ENCODE results near the gene PSMB3.
A peak's percentile ranks its signal among the peaks of the same experiment; 100 is the strongest.

The PSMB3 gene

DNA sequence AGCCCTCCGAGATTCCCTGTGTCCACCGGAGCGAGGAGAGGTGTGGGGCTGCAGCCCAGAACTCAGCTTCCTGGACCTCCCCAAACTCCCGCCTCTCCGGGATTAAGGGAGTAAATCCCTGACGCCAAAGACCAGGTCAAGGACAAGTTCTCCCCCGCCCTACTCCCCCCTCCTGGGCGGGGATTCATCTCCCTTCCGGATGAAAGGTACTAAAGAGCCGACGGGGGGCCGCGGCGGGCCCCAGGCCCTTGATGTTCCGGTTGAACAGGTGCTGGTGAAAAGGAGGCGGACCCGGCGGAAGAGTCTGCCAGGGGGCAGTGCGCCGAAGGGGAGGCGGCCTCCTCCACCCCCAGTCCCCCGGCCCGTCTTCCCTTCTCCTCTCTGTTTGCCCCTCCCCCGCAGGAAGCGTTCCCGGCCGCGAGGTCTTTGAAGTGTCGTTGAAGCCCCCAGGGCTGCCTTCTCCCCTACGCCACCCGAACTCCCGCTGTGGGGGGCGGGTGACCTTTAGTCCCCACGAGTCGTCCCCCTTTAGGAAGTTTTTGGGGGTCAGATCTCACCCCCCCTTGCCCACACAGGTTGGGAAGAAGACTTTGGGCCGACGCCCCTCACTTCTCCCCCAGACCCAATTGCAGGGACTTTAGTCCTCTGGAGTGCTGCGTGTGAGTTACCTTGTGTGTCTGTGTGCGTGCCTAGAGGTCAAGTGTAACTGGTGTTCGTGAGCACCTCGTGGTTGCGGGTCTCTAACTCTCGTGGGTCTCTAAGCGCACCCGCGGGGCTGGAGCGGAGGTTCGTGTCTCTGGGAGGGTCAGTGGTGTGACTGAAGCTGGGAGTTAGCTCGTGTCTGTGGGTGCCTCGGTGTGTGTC lies 48.6 kb upstream of the PSMB3 start (continued):
- TF ChIP-seq, protein P1, sequence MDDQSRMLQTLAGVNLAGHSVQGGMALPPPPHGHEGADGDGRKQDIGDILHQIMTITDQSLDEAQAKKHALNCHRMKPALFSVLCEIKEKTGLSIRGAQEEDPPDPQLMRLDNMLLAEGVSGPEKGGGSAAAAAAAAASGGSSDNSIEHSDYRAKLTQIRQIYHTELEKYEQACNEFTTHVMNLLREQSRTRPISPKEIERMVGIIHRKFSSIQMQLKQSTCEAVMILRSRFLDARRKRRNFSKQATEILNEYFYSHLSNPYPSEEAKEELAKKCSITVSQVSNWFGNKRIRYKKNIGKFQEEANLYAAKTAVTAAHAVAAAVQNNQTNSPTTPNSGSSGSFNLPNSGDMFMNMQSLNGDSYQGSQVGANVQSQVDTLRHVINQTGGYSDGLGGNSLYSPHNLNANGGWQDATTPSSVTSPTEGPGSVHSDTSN (CRISPR knock-in tag; IDR thresholded peaks at IDR 0.05), result no peak
- TF ChIP-seq KLF9 (tag by site-specific recombination; IDR thresholded peaks at IDR 0.05; ENCODE audit: low read depth), result peak; percentile 77
- TF ChIP-seq ZNF558 (tag by site-specific recombination; IDR thresholded peaks at IDR 0.05), result no peak
- TF ChIP-seq SETDB1 (IDR thresholded peaks at IDR 0.05; ENCODE audit: insufficient read length, low read length), result no peak
- no peak for TF ChIP-seq ZNF221 (tag by site-specific recombination; IDR thresholded peaks at IDR 0.05; ENCODE audit: borderline replicate concordance)
- peak; percentile 56 for TF ChIP-seq ZXDB (tag by site-specific recombination; IDR thresholded peaks at IDR 0.05)
- peak; percentile 92 for TF ChIP-seq ZEB2 (tag by site-specific recombination; IDR thresholded peaks at IDR 0.05)
- TF ChIP-seq, protein P2, sequence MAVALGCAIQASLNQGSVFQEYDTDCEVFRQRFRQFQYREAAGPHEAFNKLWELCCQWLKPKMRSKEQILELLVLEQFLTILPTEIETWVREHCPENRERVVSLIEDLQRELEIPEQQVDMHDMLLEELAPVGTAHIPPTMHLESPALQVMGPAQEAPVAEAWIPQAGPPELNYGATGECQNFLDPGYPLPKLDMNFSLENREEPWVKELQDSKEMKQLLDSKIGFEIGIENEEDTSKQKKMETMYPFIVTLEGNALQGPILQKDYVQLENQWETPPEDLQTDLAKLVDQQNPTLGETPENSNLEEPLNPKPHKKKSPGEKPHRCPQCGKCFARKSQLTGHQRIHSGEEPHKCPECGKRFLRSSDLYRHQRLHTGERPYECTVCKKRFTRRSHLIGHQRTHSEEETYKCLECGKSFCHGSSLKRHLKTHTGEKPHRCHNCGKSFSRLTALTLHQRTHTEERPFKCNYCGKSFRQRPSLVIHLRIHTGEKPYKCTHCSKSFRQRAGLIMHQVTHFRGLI (tag by site-specific recombination; IDR thresholded peaks at IDR 0.05), result no peak
- TF ChIP-seq REPIN1 (tag by site-specific recombination; IDR thresholded peaks at IDR 0.05; ENCODE audit: low read depth), result no peak
- TF ChIP-seq ZNF211 (tag by site-specific recombination; IDR thresholded peaks at IDR 0.05; ENCODE audit: low read depth), result no peak
- TF ChIP-seq ZNF112 (tag by site-specific recombination; IDR thresholded peaks at IDR 0.05), result no peak
- TF ChIP-seq YY2 (tag by site-specific recombination; IDR thresholded peaks at IDR 0.05), result no peak
- TF ChIP-seq, protein P3, sequence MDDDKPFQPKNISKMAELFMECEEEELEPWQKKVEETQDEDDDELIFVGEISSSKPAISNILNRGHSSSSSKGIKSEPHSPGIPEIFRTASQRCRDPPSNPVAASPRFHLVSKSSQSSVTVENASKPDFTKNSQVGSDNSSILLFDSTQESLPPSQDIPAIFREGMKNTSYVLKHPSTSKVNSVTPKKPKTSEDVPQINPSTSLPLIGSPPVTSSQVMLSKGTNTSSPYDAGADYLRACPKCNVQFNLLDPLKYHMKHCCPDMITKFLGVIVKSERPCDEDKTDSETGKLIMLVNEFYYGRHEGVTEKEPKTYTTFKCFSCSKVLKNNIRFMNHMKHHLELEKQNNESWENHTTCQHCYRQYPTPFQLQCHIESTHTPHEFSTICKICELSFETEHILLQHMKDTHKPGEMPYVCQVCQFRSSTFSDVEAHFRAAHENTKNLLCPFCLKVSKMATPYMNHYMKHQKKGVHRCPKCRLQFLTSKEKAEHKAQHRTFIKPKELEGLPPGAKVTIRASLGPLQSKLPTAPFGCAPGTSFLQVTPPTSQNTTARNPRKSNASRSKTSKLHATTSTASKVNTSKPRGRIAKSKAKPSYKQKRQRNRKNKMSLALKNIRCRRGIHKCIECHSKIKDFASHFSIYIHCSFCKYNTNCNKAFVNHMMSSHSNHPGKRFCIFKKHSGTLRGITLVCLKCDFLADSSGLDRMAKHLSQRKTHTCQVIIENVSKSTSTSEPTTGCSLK (tag by site-specific recombination; IDR thresholded peaks at IDR 0.05), result no peak
- TF ChIP-seq OVOL3 (tag by site-specific recombination; IDR thresholded peaks at IDR 0.05), result 0 out of 2 replicates have a peak, but pooled peaks have one; percentile 15
- peak; percentile 89 for TF ChIP-seq IKZF3 (tag by site-specific recombination; IDR thresholded peaks at IDR 0.05)
- TF ChIP-seq ZNF302 (tag by site-specific recombination; IDR thresholded peaks at IDR 0.05; ENCODE audit: low read depth), result no peak
- TF ChIP-seq, protein P4, sequence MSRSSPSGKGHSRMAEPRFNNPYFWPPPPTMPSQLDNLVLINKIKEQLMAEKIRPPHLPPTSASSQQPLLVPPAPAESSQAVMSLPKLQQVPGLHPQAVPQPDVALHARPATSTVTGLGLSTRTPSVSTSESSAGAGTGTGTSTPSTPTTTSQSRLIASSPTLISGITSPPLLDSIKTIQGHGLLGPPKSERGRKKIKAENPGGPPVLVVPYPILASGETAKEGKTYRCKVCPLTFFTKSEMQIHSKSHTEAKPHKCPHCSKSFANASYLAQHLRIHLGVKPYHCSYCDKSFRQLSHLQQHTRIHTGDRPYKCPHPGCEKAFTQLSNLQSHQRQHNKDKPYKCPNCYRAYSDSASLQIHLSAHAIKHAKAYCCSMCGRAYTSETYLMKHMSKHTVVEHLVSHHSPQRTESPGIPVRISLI (tag by site-specific recombination; IDR thresholded peaks at IDR 0.05), result no peak
- no peak for TF ChIP-seq ZNF843 (tag by site-specific recombination; IDR thresholded peaks at IDR 0.05)
- peak; percentile 94 for TF ChIP-seq SP2 (tag by site-specific recombination; IDR thresholded peaks at IDR 0.05)
- no peak; the same call in 1 of the 2 replicates for TF ChIP-seq ZNF561 (tag by site-specific recombination; IDR thresholded peaks at IDR 0.05; ENCODE audit: borderline replicate concordance)
- TF ChIP-seq ZNF239 (tag by site-specific recombination; IDR thresholded peaks at IDR 0.05), result no peak
- no peak for TF ChIP-seq ZNF670 (tag by site-specific recombination; IDR thresholded peaks at IDR 0.05; ENCODE audit: low read depth)
- TF ChIP-seq KLF16 (tag by site-specific recombination; IDR thresholded peaks at IDR 0.05), result peak; percentile 91
- TF ChIP-seq ZNF138 (tag by site-specific recombination; IDR thresholded peaks at IDR 0.05; ENCODE audit: borderline replicate concordance), result no peak
- peak; percentile 54; the same call in 1 of the 2 replicates for TF ChIP-seq KLF10 (tag by site-specific recombination; IDR thresholded peaks at IDR 0.05)
- no peak for TF ChIP-seq ZNF707 (tag by site-specific recombination; IDR thresholded peaks at IDR 0.05)
- TF ChIP-seq ZNF146 (tag by site-specific recombination; IDR thresholded peaks at IDR 0.05), result 0 out of 2 replicates have a peak, but pooled peaks have one; percentile 3
- TF ChIP-seq ZNF548 (tag by site-specific recombination; IDR thresholded peaks at IDR 0.05), result no peak
- TF ChIP-seq ZNF433 (tag by site-specific recombination; IDR thresholded peaks at IDR 0.05; ENCODE audit: low read depth), result no peak
- TF ChIP-seq, protein P5, sequence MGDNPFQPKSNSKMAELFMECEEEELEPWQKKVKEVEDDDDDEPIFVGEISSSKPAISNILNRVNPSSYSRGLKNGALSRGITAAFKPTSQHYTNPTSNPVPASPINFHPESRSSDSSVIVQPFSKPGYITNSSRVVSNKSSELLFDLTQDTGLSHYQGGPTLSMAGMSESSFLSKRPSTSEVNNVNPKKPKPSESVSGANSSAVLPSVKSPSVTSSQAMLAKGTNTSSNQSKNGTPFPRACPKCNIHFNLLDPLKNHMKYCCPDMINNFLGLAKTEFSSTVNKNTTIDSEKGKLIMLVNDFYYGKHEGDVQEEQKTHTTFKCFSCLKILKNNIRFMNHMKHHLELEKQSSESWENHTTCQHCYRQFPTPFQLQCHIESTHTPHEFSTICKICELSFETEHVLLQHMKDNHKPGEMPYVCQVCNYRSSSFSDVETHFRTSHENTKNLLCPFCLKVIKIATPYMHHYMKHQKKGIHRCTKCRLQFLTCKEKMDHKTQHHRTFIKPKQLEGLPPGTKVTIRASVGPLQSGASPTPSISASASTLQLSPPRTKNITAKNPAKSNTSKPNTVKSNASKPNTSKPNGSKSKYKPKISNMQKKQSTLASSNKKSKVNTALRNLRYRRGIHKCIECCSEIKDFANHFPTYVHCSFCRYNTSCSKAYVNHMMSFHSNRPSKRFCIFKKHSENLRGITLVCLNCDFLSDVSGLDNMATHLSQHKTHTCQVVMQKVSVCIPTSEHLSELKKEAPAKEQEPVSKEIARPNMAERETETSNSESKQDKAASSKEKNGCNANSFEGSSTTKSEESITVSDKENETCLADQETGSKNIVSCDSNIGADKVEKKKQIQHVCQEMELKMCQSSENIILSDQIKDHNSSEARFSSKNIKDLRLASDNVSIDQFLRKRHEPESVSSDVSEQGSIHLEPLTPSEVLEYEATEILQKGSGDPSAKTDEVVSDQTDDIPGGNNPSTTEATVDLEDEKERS (tag by site-specific recombination; IDR thresholded peaks at IDR 0.05), result no peak

Data from HEK293 (cell line).